Measurements from ENCODE around the gene CHURC1. TPM values are rescaled to one million over a fixed set of nuclear protein-coding genes. Genes with fewer than 3 reads are reported as not detected.

Gene CHURC1
- total and polyA plus RNA-seq, 2 of the 13 experiments (the other 11 are each of a cell fraction or from before 2014, with no cell fraction given) = 41.1 to 74.4 TPM

DNA sequence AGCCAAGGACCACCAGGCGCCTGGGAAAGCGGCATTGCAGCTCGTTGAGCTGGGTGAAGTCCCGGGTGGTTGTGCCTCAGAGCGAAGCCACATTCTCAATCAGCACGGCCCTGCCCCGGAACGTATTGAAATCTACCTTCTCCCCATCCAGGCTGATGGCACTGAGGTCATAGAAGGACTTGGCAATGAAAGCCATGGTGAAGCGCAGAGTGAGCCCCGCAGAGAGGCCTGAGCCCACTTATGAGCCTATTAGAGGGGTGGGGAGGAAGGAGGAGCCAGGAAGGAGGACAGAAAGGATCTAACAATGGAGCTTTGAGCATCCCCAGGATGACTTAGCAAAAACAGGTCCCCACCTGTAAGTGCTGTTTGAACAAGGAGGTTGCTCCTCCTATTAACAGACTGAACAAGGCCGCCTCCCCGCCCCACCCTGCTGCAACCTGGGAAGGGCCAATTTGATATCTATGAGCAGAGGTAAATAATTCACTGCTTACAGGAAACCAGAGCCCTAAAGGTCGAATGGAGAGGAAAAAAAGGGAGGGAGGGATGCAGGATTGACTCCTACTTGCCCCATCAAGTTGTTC is 28.4 kb downstream of the CHURC1 start, which contains the start of gene GPX2 (continued):
- peak; percentile 61; the same call in 1 of the 2 replicates for TF ChIP-seq YEATS2 (CRISPR knock-in tag; IDR thresholded peaks at IDR 0.05; ENCODE audit: borderline replicate concordance)
- TF ChIP-seq, protein P1, sequence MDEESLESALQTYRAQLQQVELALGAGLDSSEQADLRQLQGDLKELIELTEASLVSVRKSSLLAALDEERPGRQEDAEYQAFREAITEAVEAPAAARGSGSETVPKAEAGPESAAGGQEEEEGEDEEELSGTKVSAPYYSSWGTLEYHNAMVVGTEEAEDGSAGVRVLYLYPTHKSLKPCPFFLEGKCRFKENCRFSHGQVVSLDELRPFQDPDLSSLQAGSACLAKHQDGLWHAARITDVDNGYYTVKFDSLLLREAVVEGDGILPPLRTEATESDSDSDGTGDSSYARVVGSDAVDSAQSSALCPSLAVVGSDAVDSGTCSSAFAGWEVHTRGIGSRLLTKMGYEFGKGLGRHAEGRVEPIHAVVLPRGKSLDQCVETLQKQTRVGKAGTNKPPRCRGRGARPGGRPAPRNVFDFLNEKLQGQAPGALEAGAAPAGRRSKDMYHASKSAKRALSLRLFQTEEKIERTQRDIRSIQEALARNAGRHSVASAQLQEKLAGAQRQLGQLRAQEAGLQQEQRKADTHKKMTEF (CRISPR knock-in tag; IDR thresholded peaks at IDR 0.05) = peak; percentile 81
- peak; percentile 72 for TF ChIP-seq ELF3 (CRISPR knock-in tag; IDR thresholded peaks at IDR 0.05)
- TF ChIP-seq, protein P2, sequence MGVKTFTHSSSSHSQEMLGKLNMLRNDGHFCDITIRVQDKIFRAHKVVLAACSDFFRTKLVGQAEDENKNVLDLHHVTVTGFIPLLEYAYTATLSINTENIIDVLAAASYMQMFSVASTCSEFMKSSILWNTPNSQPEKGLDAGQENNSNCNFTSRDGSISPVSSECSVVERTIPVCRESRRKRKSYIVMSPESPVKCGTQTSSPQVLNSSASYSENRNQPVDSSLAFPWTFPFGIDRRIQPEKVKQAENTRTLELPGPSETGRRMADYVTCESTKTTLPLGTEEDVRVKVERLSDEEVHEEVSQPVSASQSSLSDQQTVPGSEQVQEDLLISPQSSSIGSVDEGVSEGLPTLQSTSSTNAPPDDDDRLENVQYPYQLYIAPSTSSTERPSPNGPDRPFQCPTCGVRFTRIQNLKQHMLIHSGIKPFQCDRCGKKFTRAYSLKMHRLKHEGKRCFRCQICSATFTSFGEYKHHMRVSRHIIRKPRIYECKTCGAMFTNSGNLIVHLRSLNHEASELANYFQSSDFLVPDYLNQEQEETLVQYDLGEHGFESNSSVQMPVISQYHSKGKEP (CRISPR knock-in tag; IDR thresholded peaks at IDR 0.05) = 0 out of 2 replicates have a peak, but pooled peaks have one; percentile 82
- TF ChIP-seq POLR2AphosphoS2 (IDR thresholded peaks at IDR 0.05; ENCODE audit: low read depth, low read length) = 0 out of 2 replicates have a peak, but pooled peaks have one; percentile 45
- peak; percentile 89 to 97 for TF ChIP-seq POLR2A (IDR thresholded peaks at IDR 0.05; ENCODE audit: insufficient read depth in 1 of 2, low read depth in 2 of 2, low read length in 2 of 2)
- TF ChIP-seq SIX1 (CRISPR knock-in tag; IDR thresholded peaks at IDR 0.05; ENCODE audit: borderline replicate concordance) = peak; percentile 79; the same call in 1 of the 2 replicates
- TF ChIP-seq SOX5 (CRISPR knock-in tag; IDR thresholded peaks at IDR 0.05; ENCODE audit: borderline replicate concordance) = peak; percentile 90
- TF ChIP-seq HMG20B (CRISPR knock-in tag; conservative IDR thresholded peaks at IDR 0.05) = 0 out of 2 replicates have a peak, but pooled peaks have one; percentile 73
- no peak; the same call in 1 of the 2 replicates for TF ChIP-seq KLF12 (CRISPR knock-in tag; IDR thresholded peaks at IDR 0.05; ENCODE audit: borderline replicate concordance)
- TF ChIP-seq, protein P3, sequence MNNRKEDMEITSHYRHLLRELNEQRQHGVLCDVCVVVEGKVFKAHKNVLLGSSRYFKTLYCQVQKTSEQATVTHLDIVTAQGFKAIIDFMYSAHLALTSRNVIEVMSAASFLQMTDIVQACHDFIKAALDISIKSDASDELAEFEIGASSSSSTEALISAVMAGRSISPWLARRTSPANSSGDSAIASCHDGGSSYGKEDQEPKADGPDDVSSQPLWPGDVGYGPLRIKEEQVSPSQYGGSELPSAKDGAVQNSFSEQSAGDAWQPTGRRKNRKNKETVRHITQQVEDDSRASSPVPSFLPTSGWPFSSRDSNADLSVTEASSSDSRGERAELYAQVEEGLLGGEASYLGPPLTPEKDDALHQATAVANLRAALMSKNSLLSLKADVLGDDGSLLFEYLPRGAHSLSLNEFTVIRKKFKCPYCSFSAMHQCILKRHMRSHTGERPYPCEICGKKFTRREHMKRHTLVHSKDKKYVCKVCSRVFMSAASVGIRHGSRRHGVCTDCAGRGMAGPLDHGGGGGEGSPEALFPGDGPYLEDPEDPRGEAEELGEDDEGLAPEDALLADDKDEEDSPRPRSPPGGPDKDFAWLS (CRISPR knock-in tag; IDR thresholded peaks at IDR 0.05; ENCODE audit: borderline replicate concordance) = no peak
- peak; percentile 95; the same call in 1 of the 2 replicates for TF ChIP-seq NFE2L1 (CRISPR knock-in tag; IDR thresholded peaks at IDR 0.05; ENCODE audit: borderline replicate concordance)
- no peak for TF ChIP-seq RFXAP (CRISPR knock-in tag; IDR thresholded peaks at IDR 0.05; ENCODE audit: borderline replicate concordance)
- TF ChIP-seq, protein P4, sequence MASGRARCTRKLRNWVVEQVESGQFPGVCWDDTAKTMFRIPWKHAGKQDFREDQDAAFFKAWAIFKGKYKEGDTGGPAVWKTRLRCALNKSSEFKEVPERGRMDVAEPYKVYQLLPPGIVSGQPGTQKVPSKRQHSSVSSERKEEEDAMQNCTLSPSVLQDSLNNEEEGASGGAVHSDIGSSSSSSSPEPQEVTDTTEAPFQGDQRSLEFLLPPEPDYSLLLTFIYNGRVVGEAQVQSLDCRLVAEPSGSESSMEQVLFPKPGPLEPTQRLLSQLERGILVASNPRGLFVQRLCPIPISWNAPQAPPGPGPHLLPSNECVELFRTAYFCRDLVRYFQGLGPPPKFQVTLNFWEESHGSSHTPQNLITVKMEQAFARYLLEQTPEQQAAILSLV (CRISPR knock-in tag; IDR thresholded peaks at IDR 0.05; ENCODE audit: borderline replicate concordance) = peak; percentile 36; the same call in 1 of the 2 replicates
- peak; percentile 93 for TF ChIP-seq POLR2AphosphoS5 (IDR thresholded peaks at IDR 0.05; ENCODE audit: low read depth, low read length)
- peak; percentile 28 for TF ChIP-seq XRCC5 (optimal IDR thresholded peaks at IDR 0.05; ENCODE audit: low read length)
- TF ChIP-seq SALL1 (CRISPR knock-in tag; IDR thresholded peaks at IDR 0.05) = peak; percentile 77
- peak; percentile 99 for TF ChIP-seq ZNF263 (CRISPR knock-in tag; IDR thresholded peaks at IDR 0.05)
- TF ChIP-seq ZNF292 (CRISPR knock-in tag; IDR thresholded peaks at IDR 0.05; ENCODE audit: borderline replicate concordance, low read depth) = no peak
- TF ChIP-seq ATRX (CRISPR knock-in tag; IDR thresholded peaks at IDR 0.05; ENCODE audit: borderline replicate concordance) = no peak
- TF ChIP-seq, protein P5, sequence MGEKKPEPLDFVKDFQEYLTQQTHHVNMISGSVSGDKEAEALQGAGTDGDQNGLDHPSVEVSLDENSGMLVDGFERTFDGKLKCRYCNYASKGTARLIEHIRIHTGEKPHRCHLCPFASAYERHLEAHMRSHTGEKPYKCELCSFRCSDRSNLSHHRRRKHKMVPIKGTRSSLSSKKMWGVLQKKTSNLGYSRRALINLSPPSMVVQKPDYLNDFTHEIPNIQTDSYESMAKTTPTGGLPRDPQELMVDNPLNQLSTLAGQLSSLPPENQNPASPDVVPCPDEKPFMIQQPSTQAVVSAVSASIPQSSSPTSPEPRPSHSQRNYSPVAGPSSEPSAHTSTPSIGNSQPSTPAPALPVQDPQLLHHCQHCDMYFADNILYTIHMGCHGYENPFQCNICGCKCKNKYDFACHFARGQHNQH (CRISPR knock-in tag; IDR thresholded peaks at IDR 0.05) = peak; percentile 57; the same call in 1 of the 2 replicates
- TF ChIP-seq TCF7 (IDR thresholded peaks at IDR 0.05; ENCODE audit: low read depth) = peak; percentile 79
- TF ChIP-seq DMAP1 (CRISPR knock-in tag; IDR thresholded peaks at IDR 0.05) = peak; percentile 69; the same call in 1 of the 2 replicates
